COLO668 (cell line): ENCODE measurements around the gene DHH.

Source experiments
- DNase-seq: peaks from one replicate; lab custom pipeline; 2025; ENCODE audit not compliant: unreplicated experiment; lab: John Stamatoyannopoulos, UW

Gene DHH

DNA sequence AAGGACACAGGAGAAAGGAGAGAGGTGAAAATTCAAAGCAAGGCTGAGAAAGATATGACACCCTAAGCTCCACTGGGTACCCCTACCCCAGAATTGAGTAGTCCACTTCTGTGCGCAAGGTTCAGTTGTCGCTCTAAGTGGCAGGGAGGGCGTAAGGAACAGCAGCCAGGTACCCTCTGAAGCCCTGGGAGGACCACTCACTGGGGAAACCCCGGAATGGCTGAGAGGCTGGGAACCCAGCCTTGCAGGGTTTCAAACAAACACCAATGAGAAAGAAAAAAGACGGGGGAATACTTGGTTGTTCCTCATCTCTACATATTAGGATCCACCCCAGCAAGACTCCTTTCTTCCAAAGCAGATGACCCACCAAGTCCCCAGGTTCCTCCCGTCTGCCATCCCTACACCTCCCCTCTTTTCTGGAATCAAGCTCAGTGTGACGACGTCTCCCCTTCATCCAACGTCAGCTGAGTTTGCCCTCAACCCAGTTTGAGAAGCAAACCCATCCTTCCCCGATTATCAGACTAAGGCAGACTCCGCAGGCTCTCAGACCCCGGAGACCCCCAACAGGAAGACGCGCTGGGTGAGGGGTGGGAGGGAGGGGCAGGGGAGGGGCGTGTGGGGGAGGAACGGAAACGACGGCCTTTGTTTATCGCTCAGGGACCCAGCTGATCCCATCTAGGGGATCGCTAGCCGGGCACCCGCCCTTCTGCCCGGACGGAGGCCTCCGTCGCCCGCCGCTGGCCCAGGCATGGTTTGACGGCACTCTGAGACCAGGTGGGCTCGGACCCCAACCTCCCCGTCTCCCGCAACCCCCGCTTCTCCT is 15.3 kb upstream of the DHH start:
- peak; percentile 13 for DNase-seq

- no peak for DNase-seq
Observed at GRCh38 chr12:49108958-49109404, 14.4 kb upstream of the DHH start.

- no peak for DNase-seq
Observed at GRCh38 chr12:49105504-49106084, 11.0 kb upstream of the DHH start.

DNA sequence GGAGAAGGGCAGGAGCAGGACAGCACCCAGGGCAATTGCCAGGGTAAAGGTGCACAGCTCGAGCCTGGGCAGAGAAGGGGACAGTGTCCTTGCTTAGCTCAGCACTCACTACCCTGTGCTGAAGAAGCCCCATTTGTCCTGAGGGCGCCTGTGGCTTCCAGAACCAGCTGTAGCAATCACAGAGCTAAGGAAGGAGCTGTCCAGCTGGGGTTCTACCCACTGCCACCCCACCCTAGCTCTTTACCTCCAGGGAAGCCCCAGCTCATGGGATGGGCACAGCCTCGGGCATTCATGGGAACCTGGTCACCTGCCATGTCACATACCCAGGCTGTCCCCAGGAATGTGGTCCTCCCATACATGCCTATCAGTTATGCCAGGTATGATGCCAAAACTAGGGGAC is 10.2 kb upstream of the DHH start:
- no peak for DNase-seq

GRCh38 chr12:49100380-49100779 is 5.8 kb upstream of the DHH start:
- DNase-seq: no peak

GRCh38 chr12:49098703-49099102 is 4.1 kb upstream of the DHH start:
- no peak for DNase-seq

DNA sequence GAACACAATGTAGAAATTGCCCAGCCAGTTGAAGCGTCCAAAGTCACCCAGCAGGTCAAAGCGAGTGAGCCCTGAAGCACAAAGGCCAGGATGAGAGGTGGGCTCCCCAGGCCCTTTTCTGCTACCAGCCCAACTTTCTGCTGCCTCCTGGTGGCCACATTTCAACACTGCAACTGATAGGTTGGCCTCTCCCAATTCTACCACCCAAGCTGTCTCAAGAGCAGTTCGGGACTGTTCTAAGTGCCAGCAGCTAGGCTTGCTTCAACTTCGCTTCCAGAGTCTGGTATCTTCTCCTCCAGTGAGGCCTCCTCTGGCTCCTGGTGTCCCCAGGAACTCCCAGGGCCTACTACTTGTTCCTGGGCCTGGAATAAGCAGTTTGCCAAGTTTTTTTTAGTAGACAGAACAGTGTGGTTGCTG is 3.4 kb upstream of the DHH start:
- peak; percentile 15 for DNase-seq

- DNase-seq: no peak
Observed at GRCh38 chr12:49097381-49097780, 2.8 kb upstream of the DHH start.

DNA sequence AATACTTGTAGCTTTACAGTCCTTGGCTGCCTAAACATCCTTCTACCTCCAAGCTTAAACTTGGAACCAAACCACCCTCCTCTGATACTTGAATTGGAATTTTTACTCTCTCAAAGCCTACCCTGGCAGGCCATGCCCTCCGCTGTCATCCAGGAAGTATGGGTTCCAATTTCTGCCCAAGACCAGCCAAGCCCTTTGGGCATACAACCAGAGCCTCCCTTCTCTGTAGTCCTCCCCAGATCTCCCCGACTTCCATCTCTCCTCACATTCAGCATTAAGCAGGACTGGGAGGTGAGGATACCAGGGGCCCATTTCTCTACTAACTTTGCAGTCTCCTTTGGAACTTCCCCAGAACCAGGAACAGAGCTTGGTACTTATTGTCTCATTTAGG is 369 bp upstream of the DHH start:
- no peak for DNase-seq

GRCh38 chr12:49093792-49094159 is 825 bp downstream of the DHH start:
- no peak for DNase-seq

- DNase-seq: no peak
Observed at GRCh38 chr12:49092816-49093406, 1.7 kb downstream of the DHH start.

DNA sequence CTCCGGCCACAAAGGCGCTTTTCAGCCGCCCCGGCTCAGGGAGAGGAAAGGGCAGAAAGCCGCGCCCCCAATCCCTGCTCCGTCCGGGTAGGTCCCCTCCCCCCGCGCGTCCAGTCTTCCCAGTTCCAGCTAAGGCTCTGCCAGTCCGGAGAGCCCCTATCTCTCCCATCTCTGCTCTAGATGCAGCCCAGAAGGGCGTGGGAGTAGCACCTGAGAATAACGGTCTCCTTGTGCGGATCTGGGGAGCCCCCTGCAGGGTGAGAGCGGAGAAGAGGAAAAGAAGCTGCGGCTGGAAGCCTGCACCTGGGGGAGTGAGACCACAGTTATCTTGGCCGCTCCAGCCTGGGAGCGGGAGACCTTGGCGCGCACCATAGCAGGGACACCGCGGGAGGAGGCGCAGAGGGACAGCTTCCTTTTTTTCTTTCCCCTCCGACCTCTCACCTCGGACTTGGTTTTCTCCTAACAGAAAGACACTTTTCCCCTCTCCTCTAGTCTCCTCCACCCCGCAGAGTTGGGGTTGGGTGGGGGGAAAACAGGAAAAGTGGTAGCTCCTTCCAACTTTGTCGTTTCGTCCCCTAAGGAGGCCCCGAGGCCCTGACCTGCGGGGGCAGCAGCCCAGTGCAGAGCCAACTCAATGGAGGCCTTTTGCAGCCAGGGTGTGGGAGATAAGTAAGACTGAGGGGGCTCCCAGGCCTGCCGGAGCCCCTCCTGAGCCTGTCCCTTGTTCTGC is 2.4 kb downstream of the DHH start:
- DNase-seq: peak; percentile 26

DNA sequence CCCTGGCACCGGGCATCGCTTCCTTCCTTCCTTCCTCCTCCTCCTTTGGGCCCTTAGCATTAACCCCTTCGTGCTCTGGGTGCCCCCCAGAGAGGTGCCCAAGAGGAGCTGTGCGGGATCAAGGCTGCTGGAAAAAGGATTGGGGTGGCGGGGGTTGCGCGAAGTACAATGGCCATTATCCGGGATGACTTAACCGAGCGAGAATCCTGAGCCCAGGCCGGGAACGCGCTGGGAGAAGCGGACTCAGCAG is 2.8 kb downstream of the DHH start:
- DNase-seq: no peak

DNA sequence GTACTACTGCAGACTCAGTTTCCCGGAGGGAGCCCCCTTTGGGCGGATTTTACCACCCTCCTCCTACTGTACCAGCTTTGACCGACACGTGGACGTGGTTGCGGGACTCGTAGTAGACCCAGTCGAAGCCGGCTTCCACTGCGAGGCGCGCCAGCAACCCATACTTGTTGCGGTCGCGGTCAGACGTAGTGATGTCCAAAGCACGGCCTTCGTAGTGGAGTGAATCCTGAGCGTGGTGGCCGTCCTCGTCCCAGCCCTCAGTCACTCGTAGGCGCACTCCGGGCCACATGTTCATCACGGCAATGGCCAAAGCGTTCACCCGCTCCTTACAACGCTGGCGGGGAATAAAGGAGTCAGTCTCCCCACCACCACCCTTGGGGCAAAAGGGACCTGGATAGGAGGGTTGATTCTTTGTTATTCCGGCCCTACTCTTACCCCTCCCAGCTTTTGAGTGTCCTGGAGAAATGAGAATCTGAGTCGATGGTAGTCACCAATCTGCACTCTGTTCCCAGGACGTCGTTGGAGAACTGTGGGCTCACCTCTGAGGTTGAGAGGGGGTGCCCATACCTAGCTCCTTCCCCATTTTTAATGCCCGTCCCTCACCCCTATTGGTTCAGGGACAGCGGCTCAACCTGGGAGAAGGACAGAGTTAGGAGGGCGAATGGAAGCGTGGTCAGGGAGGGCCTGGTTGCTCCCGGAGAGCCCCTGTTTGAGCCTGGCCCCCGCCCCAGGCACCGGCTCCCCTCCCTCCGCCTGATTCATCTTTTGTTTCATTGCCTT is 3.4 kb downstream of the DHH start:
- no peak for DNase-seq

GRCh38 chr12:49089821-49090773 is 4.5 kb downstream of the DHH start:
- peak; percentile 44 for DNase-seq

DNA sequence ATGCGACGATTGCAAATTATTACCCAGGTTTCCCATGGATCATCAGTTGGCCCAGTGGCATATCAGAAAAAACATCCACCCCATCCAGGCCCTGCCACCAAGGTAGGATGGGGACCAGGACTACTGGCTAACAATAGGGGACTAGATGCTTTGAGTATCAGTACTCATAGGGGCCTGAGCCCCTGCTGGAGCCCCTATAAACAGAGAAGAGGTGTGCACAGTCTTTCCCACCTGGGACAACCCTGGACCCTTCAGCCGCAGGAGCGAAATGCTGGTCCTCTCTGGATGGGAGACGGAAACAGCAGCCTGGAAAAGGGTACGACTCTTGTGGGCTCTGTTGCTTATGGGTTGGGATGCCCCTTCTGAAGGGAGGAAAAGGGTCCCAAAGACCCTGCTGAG is 5.7 kb downstream of the DHH start:
- no peak for DNase-seq

DNA sequence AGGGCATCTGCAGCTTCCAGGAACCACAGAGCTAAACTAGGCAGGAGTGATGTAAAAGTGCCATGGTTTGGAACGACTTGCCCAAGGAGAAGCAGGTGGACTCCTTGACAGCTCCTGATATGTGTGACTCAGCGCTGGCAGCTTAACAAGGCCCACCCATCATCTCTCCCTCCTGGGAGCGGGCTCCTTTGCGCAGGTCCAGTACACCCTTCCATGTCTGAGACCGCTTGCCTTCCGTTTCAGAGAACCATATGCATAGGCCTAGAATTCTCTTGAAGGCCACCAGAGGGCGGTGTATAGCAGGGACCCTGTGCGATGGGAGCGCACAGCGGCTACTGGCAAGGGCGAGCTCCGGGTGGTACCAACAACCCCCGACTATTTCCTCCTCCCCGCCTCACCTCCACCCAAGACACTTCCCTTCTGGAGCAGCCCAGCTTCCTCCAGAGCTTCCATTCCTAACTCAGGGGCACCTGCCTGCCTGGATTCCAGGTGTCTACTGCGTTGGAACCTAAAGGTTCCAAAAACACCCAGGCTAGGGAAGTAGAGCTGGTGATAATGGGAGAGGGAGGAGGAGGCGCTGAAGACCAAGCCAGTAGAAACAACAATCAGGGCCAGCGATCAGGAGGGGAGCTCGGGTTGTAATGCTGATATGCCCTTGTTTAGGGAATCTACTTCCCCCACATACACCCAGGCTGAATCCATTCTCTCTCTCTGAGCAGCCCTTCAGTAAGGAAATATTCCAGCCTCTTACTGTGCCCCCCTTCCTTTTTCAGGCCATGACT is 6.3 kb downstream of the DHH start:
- DNase-seq: peak; percentile 51

DNA sequence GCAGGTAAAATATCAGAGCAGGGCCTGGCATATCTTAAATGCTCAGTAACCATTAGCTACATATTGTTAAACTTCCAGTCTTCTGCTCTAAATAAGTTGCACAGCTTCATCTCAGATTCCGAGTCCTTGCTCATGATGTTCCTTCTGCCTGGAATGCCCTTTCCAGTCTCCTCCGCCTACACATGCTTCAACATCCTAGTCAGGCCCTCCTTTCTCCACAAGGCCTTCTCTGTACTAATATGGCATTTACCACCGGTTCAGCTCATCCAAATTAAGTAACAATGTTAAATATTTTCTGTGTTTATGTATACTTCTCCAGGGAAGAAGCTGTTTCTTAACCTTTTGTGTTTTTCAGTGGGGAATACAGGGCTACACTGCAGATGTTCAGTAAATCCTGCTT is 8.5 kb downstream of the DHH start:
- no peak for DNase-seq

- DNase-seq: no peak
Observed at GRCh38 chr12:49084438-49084837, 10.2 kb downstream of the DHH start.
